Measurements from ENCODE around the gene MTOR. TPM values are rescaled to one million over a fixed set of nuclear protein-coding genes. Genes with fewer than 3 reads are reported as not detected.

Gene MTOR
- total RNA-seq, 4 donors from 2014 or later: 32.8 to 66.8 (median 48.2) TPM

- Histone ChIP-seq H3K27me3 (no peaks in the 10 kb centered on the region), H3K9me3 (no peaks in the 10 kb centered on the region), H3K27ac (no peak overlapping the region), H3K4me3 (no peak overlapping the region), H3K4me1 (no peaks in the 10 kb centered on the region), H3K36me3 (peaks cover 0 to 91% (median 0%) of the 10 kb centered on the region in 3 donors)
- no peak for DNase-seq
- TF ChIP-seq POLR2A (IDR thresholded peaks at IDR 0.05) (no peak), CTCF (IDR thresholded peaks at IDR 0.05) (no peak)
These were observed 54.3 kb downstream of the MTOR start for GRCh38 chr1:11207898-11208611.

GRCh38 chr1:11204396-11205190, 57.8 kb downstream of the MTOR start:
- Histone ChIP-seq H3K36me3 (peaks cover 0 to 84% (median 0%) of the 10 kb centered on the region in 3 donors), H3K27me3 (no peaks in the 10 kb centered on the region), H3K27ac (no peak overlapping the region), H3K4me3 (no peak overlapping the region), H3K9me3 (no peaks in the 10 kb centered on the region), H3K4me1 (no peaks in the 10 kb centered on the region)
- DNase-seq: no peak
- TF ChIP-seq CTCF (IDR thresholded peaks at IDR 0.05) (no peak), POLR2A (IDR thresholded peaks at IDR 0.05) (no peak)

GRCh38 chr1:11198851-11199594, 63.3 kb downstream of the MTOR start:
- TF ChIP-seq POLR2A (IDR thresholded peaks at IDR 0.05) (no peak), CTCF (IDR thresholded peaks at IDR 0.05) (no peak)
- Histone ChIP-seq H3K4me3 (no peak overlapping the region), H3K36me3 (peaks cover 0 to 80% (median 0%) of the 10 kb centered on the region in 3 donors), H3K4me1 (no peaks in the 10 kb centered on the region), H3K27ac (no peak overlapping the region), H3K27me3 (no peaks in the 10 kb centered on the region), H3K9me3 (no peaks in the 10 kb centered on the region)
- DNase-seq: no peak

GRCh38 chr1:11198257-11198656, 64.1 kb downstream of the MTOR start:
- Histone ChIP-seq H3K36me3 (peaks cover 0 to 80% (median 0%) of the 10 kb centered on the region in 3 donors), H3K4me1 (no peaks in the 10 kb centered on the region), H3K27me3 (no peaks in the 10 kb centered on the region), H3K27ac (no peak overlapping the region), H3K9me3 (no peaks in the 10 kb centered on the region), H3K4me3 (no peak overlapping the region)
- no peak for DNase-seq
- no peak for TF ChIP-seq POLR2A (IDR thresholded peaks at IDR 0.05)
- no peak for TF ChIP-seq CTCF (IDR thresholded peaks at IDR 0.05)

GRCh38 chr1:11197359-11197758, 65.0 kb downstream of the MTOR start:
- H3K36me3 ChIP-seq: peaks cover 0 to 79% (median 0%) of the 10 kb centered on the region in 3 donors
- TF ChIP-seq CTCF (IDR thresholded peaks at IDR 0.05): no peak
- no peak for TF ChIP-seq POLR2A (IDR thresholded peaks at IDR 0.05)
- no peaks in the 10 kb centered on the region for H3K27me3 ChIP-seq
- no peak overlapping the region for H3K27ac ChIP-seq
- H3K4me3 ChIP-seq: no peak overlapping the region
- no peak for DNase-seq
- H3K9me3 ChIP-seq: no peaks in the 10 kb centered on the region
- no peaks in the 10 kb centered on the region for H3K4me1 ChIP-seq
